Glutamatergic neuron (in vitro differentiated cells): ENCODE measurements around the gene GPR15. TPM values are rescaled to one million over a fixed set of nuclear protein-coding genes. Genes with fewer than 3 reads are reported as not detected.

Experiments
- DNase-seq: peaks from one replicate; pipeline ENCODE4 v3.0.0; 2022
- H3K27ac Mint-ChIP-seq: one replicate; pipeline ENCODE4 v1.8.0; 2020; ENCODE audit warnings: mild to moderate bottlenecking, mixed read lengths, inconsistent platforms; ENCODE audit not compliant: unreplicated experiment
- H3K27me3 Mint-ChIP-seq: one replicate; pipeline ENCODE4 v1.8.0; 2020; ENCODE audit warnings: mild to moderate bottlenecking, moderate library complexity, mixed read lengths, inconsistent platforms; ENCODE audit not compliant: unreplicated experiment
- H3K36me3 Mint-ChIP-seq: one replicate; pipeline ENCODE4 v1.8.0; 2020; ENCODE audit warnings: mild to moderate bottlenecking, mixed read lengths, inconsistent platforms; ENCODE audit not compliant: unreplicated experiment
- H3K4me1 Mint-ChIP-seq: one replicate; pipeline ENCODE4 v1.8.0; 2020; ENCODE audit warnings: mild to moderate bottlenecking, low read depth, mixed read lengths, inconsistent platforms; ENCODE audit not compliant: unreplicated experiment
- H3K4me3 Mint-ChIP-seq: one replicate; pipeline ENCODE4 v1.8.0; 2020; ENCODE audit warnings: mild to moderate bottlenecking, mixed read lengths, inconsistent platforms; ENCODE audit not compliant: unreplicated experiment
- H3K9me3 Mint-ChIP-seq: one replicate; pipeline ENCODE4 v1.8.0; 2020; ENCODE audit warnings: mild to moderate bottlenecking, moderate library complexity, mixed read lengths, inconsistent platforms; ENCODE audit not compliant: unreplicated experiment
- total RNA-seq: library from RNA; stranded (reverse); fragmentation: NEBNext Ultra II Directional; extraction: Animal tissue kit (Norgen Biotek cat#: 25700); gene quantifications from one replicate; pipeline ENCODE4 v1.2.1, GENCODE V29; 2021; ENCODE audit not compliant: unreplicated experiment
- TF ChIP-seq, protein P1 (sequence below): fragments of 200-600 bp; sonication (generic); IDR thresholded peaks from one replicate; pipeline ENCODE4 v1.5.0; 2021; ENCODE audit not compliant: partially characterized antibody, unreplicated experiment

The GPR15 gene
- total RNA-seq, 1 donor from 2014 or later, result not detected

DNA sequence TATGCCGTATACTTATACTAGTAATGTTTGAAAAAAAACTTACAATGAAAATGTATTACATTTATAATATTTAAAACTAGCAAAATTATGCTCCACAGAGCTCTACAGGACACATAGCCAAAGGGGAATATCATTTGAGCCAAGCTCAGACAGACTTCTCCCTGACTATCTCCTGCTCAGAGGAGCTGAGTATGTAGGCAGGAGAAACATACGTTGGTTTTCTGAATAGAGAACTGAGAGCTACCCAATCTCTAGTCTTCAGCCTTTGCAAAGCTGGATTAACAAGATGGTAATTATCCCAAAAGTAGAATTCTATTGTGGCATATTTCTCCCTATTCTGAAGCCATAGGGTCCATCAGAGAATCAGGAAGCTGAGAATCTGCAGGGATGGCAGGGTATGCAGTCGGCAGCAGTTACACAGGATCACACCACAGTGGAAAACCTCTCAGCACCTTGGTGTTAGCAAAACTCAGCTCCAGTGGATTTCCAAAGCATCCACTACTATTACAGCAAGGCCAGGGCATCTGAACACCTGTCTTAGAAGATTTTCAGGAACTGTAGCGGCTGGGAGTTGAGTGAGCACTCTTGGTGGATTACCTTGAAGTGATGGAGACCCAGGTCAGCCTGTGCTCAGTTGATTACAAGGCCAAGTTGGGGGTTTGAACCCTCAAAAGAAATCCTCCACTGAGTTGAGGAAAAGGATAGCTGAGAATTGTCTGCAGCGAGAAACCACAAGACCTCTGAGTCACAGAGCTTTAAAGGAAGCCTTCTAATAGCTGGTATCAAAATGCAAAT lies 30.1 kb downstream of the GPR15 start:
- Mint-ChIP-seq H3K9me3 (no peaks in the 10 kb centered on the region), H3K4me3 (no peak overlapping the region), H3K36me3 (no peaks in the 10 kb centered on the region), H3K4me1 (no peaks in the 10 kb centered on the region), H3K27ac (no peak overlapping the region), H3K27me3 (no peaks in the 10 kb centered on the region)
- TF ChIP-seq, protein P1, sequence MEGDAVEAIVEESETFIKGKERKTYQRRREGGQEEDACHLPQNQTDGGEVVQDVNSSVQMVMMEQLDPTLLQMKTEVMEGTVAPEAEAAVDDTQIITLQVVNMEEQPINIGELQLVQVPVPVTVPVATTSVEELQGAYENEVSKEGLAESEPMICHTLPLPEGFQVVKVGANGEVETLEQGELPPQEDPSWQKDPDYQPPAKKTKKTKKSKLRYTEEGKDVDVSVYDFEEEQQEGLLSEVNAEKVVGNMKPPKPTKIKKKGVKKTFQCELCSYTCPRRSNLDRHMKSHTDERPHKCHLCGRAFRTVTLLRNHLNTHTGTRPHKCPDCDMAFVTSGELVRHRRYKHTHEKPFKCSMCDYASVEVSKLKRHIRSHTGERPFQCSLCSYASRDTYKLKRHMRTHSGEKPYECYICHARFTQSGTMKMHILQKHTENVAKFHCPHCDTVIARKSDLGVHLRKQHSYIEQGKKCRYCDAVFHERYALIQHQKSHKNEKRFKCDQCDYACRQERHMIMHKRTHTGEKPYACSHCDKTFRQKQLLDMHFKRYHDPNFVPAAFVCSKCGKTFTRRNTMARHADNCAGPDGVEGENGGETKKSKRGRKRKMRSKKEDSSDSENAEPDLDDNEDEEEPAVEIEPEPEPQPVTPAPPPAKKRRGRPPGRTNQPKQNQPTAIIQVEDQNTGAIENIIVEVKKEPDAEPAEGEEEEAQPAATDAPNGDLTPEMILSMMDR, result no peak
- no peak for DNase-seq

DNA sequence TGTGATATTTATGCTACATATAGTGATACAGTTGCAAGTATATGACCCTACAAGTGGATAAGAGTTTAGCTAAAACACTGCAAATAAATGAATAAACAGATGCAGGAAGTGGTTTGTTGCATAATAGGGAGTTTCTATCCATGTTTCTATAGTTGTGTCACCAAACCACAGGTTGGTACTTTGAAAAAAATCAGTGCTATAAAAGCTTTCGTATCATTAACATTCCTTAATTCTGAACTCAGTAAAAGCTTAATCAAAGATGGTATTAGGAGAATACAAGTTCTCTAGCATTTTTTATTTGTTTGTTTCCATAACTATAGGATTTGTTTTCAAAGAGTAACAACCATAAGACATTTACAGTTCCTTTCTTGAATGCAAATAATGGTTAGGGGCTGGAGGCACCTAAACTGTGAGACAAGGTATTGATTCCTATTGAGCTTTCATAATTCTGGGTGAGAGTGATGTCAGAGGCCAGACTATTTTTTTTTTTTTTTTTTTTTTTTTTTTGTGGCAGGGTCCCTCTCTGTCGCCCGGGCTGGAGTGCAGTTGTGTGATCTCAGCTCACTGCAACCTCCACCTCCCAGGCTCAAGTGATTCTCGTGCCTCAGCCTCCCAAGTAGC lies 32.0 kb downstream of the GPR15 start:
- Mint-ChIP-seq H3K36me3 (no peaks in the 10 kb centered on the region), H3K4me1 (no peaks in the 10 kb centered on the region), H3K9me3 (no peaks in the 10 kb centered on the region), H3K27ac (no peak overlapping the region), H3K4me3 (no peak overlapping the region), H3K27me3 (no peaks in the 10 kb centered on the region)
- DNase-seq, result no peak
- TF ChIP-seq, protein P1, result no peak

DNA sequence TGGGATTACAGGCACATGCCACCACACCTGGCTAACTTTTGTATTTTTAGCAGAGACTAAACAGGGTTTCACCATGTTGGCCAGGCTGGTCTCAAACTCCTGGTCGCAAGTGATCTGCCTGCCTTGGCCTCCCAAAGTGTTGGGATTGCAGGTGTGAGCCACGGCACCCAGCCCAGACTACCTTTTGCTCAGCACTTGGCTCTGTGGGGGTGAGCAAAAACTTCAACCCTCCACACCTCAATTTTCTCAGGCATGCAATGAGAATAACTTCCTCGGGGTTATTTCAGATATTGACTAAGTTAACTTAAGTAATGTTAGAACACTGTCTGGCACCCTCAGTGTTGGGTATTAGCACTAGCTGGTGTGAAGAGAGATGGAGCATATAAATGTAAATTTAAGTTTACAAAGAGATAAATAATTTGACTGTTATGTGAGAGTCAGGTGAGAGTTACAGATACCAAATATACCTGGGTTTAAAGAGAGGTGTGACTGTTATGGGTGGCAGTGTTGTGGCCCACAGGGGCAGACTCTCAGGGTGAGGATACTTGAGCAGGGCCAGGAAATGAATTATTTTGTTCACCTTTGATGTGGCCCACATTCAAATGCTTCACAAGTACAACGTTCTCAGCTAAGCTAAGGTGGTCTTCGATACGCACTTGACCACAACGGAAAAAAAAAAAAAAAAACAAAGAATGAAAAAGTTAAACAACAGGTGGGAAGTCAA lies 32.7 kb downstream of the GPR15 start:
- H3K36me3 Mint-ChIP-seq, result no peaks in the 10 kb centered on the region
- H3K4me1 Mint-ChIP-seq, result no peaks in the 10 kb centered on the region
- peaks cover 2% of the 10 kb centered on the region for H3K27me3 Mint-ChIP-seq
- H3K9me3 Mint-ChIP-seq, result no peaks in the 10 kb centered on the region
- no peak overlapping the region for H3K27ac Mint-ChIP-seq
- no peak overlapping the region for H3K4me3 Mint-ChIP-seq
- TF ChIP-seq, protein P1, result no peak
- DNase-seq, result no peak

DNA sequence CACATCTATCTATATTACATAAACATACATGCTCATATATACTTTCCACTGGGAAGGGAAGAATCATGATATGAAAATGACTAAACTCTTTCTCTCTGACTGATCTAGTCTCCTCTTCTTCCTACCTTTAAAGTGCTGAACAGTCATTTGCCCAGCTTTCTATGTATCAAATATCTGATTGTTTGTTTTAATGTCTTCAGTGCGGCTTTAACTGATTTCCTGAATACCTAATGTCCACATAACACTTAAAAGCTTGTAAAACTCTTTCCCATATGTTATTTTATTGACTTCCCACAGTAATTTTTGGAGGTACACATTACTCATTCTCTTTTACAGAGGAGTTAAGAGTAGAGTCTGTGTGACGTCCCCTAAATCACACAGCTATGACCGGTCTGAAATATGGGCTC lies 33.5 kb downstream of the GPR15 start:
- no peaks in the 10 kb centered on the region for H3K4me1 Mint-ChIP-seq
- TF ChIP-seq, protein P1, result no peak
- H3K27ac Mint-ChIP-seq, result no peak overlapping the region
- peaks cover 2% of the 10 kb centered on the region for H3K27me3 Mint-ChIP-seq
- no peak for DNase-seq
- no peaks in the 10 kb centered on the region for H3K36me3 Mint-ChIP-seq
- H3K4me3 Mint-ChIP-seq, result no peak overlapping the region
- no peaks in the 10 kb centered on the region for H3K9me3 Mint-ChIP-seq
